Measurements from ENCODE around the gene SARDH. TPM values are rescaled to one million over a fixed set of nuclear protein-coding genes. Genes with fewer than 3 reads are reported as not detected.

The SARDH gene
- total RNA-seq, 4 donors from 2014 or later = 0.47 to 5.0 (median 0.95) TPM

GRCh38 chr9:133762488-133763271 is 24.5 kb upstream of the SARDH start:
- no peak overlapping the region for H3K27ac ChIP-seq
- no peak for TF ChIP-seq CTCF (IDR thresholded peaks at IDR 0.05)
- no peak for TF ChIP-seq POLR2A (IDR thresholded peaks at IDR 0.05)
- peaks cover 0 to 5% (median 2%) of the 10 kb centered on the region in 4 donors for H3K9me3 ChIP-seq
- H3K27me3 ChIP-seq = no peaks in the 10 kb centered on the region
- peak in 1 of 3 donors; percentile 22 for DNase-seq
- peaks cover 0 to 31% (median 0%) of the 10 kb centered on the region in 3 donors for H3K36me3 ChIP-seq
- no peak overlapping the region for H3K4me3 ChIP-seq
- H3K4me1 ChIP-seq = no peaks in the 10 kb centered on the region

- Histone ChIP-seq H3K4me1 (no peaks in the 10 kb centered on the region), H3K4me3 (no peak overlapping the region), H3K9me3 (no peaks in the 10 kb centered on the region), H3K27ac (no peak overlapping the region), H3K27me3 (no peaks in the 10 kb centered on the region), H3K36me3 (peaks cover 0 to 21% (median 0%) of the 10 kb centered on the region in 3 donors)
- no peak for TF ChIP-seq POLR2A (IDR thresholded peaks at IDR 0.05)
- no peak for TF ChIP-seq CTCF (IDR thresholded peaks at IDR 0.05)
- DNase-seq = peak in 1 of 3 donors; percentile 25
These were observed 23.6 kb upstream of the SARDH start for GRCh38 chr9:133761641-133762248.

- no peak for DNase-seq
- Histone ChIP-seq H3K4me3 (no peak overlapping the region), H3K27ac (no peak overlapping the region), H3K36me3 (peaks cover 0 to 21% (median 0%) of the 10 kb centered on the region in 3 donors), H3K9me3 (no peaks in the 10 kb centered on the region), H3K27me3 (no peaks in the 10 kb centered on the region), H3K4me1 (no peaks in the 10 kb centered on the region)
- no peak for TF ChIP-seq POLR2A (IDR thresholded peaks at IDR 0.05)
- TF ChIP-seq CTCF (IDR thresholded peaks at IDR 0.05) = no peak
These were observed 22.6 kb upstream of the SARDH start for GRCh38 chr9:133760713-133761290.

- Histone ChIP-seq H3K27me3 (no peaks in the 10 kb centered on the region), H3K9me3 (no peaks in the 10 kb centered on the region), H3K4me3 (no peak overlapping the region), H3K4me1 (no peaks in the 10 kb centered on the region), H3K27ac (no peak overlapping the region), H3K36me3 (peaks cover 0 to 21% (median 0%) of the 10 kb centered on the region in 3 donors)
- DNase-seq = peak in 1 of 3 donors; percentile 21
- no peak for TF ChIP-seq POLR2A (IDR thresholded peaks at IDR 0.05)
- no peak for TF ChIP-seq CTCF (IDR thresholded peaks at IDR 0.05)
These were observed 21.8 kb upstream of the SARDH start for GRCh38 chr9:133759946-133760345.

GRCh38 chr9:133759146-133759900 is 21.2 kb upstream of the SARDH start:
- TF ChIP-seq POLR2A (IDR thresholded peaks at IDR 0.05) = no peak
- no peak for TF ChIP-seq CTCF (IDR thresholded peaks at IDR 0.05)
- H3K36me3 ChIP-seq = peaks cover 0 to 16% (median 0%) of the 10 kb centered on the region in 3 donors
- DNase-seq = peak in 2 of 3 donors; percentile 44 to 46
- no peak overlapping the region for H3K27ac ChIP-seq
- no peak overlapping the region for H3K4me3 ChIP-seq
- no peaks in the 10 kb centered on the region for H3K27me3 ChIP-seq
- H3K4me1 ChIP-seq = no peaks in the 10 kb centered on the region
- no peaks in the 10 kb centered on the region for H3K9me3 ChIP-seq
